Measurements from ENCODE around the gene FXN. TPM values are rescaled to one million over a fixed set of nuclear protein-coding genes. Genes with fewer than 3 reads are reported as not detected.

Gene FXN
- total RNA-seq, 4 donors from 2014 or later = 2.3 to 11.1 (median 5.6) TPM

DNA sequence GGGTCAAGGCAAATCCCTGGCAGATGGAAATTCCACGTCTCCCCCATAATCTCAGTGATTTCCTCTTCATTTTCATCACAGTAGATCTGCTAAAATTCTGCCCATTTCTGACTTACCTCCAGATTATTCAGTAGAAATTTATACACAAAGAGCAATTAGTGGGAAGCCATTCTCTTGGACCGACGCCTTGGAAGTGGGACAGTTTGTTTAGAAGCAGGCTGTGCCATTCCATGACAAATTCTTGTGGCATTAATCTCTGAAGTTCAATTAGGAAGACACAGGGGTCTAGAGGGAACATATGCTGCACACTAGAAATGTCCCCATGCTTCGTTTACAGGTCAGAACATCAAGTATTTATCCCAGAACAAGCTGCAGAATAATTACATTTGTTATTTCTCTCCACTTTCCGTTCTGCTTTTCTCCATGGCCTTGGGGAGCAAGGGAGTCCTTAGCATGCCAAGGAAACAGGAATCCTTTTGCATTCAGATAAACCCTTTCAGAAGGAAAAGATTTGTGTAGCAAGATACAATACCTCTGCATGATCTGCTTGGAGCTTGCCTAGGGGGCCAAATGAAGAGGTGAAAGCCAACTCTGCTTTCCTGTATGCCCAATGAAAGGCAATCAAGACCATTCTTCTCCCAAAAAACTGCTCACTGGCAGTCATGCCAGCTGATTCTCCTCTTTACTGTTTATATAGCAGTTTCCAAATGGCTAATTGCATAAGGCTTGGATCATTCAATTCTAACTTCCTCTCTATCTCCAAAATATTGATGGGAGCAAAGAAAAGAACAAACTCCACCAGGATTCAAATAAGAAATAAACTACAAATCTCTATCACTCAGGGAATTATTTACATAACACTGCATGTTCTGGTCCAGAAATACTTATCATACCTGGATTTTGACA, 19.1 kb upstream of the FXN start:
- no peaks in the 10 kb centered on the region for H3K9me3 ChIP-seq
- DNase-seq (ENCODE audit: low spot score in 2 of 2) = no peak
- H3K36me3 ChIP-seq = no peaks in the 10 kb centered on the region
- no peak overlapping the region for H3K27ac ChIP-seq
- WGBS = 64% methylated on average over 5 of the region's 5 CpGs
- peaks cover 15% of the 10 kb centered on the region for H3K27me3 ChIP-seq
- H3K4me1 ChIP-seq = no peaks in the 10 kb centered on the region
- TF ChIP-seq POLR2A (IDR thresholded peaks at IDR 0.05) = no peak
- no peak for TF ChIP-seq POLR2AphosphoS5 (IDR thresholded peaks at IDR 0.05)
- TF ChIP-seq EP300 (IDR thresholded peaks at IDR 0.05) = no peak
- H3K4me3 ChIP-seq = no peak overlapping the region

DNA sequence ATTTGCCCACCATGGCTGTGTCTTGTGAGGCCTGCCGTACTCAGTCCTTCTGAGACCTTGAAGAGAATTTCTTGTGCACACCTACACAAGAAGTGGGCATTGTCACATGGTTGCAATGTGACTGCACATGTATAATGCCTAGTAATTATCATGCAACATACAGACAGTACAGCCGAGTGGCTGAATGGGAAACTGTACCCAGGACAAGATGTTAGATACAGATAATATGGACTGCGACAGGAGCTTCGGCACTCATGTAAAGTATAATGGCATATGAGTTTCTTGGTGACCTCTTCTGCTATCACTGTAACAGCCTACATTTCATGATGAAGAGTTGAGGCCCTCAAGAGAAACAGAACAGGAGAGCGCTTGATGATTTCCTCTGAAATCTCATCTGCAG, 16.8 kb upstream of the FXN start:
- Histone ChIP-seq H3K4me3 (no peak overlapping the region), H3K4me1 (no peaks in the 10 kb centered on the region), H3K9me3 (no peaks in the 10 kb centered on the region), H3K36me3 (no peaks in the 10 kb centered on the region), H3K27ac (no peak overlapping the region), H3K27me3 (peaks cover 4% of the 10 kb centered on the region)
- 69% methylated on average over 5 of the region's 5 CpGs for WGBS
- no peak for DNase-seq (ENCODE audit: low spot score in 2 of 2)
- TF ChIP-seq POLR2A (IDR thresholded peaks at IDR 0.05) (no peak), EP300 (IDR thresholded peaks at IDR 0.05) (no peak)
- TF ChIP-seq, protein P1, sequence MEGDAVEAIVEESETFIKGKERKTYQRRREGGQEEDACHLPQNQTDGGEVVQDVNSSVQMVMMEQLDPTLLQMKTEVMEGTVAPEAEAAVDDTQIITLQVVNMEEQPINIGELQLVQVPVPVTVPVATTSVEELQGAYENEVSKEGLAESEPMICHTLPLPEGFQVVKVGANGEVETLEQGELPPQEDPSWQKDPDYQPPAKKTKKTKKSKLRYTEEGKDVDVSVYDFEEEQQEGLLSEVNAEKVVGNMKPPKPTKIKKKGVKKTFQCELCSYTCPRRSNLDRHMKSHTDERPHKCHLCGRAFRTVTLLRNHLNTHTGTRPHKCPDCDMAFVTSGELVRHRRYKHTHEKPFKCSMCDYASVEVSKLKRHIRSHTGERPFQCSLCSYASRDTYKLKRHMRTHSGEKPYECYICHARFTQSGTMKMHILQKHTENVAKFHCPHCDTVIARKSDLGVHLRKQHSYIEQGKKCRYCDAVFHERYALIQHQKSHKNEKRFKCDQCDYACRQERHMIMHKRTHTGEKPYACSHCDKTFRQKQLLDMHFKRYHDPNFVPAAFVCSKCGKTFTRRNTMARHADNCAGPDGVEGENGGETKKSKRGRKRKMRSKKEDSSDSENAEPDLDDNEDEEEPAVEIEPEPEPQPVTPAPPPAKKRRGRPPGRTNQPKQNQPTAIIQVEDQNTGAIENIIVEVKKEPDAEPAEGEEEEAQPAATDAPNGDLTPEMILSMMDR (IDR thresholded peaks at IDR 0.05) = no peak

DNA sequence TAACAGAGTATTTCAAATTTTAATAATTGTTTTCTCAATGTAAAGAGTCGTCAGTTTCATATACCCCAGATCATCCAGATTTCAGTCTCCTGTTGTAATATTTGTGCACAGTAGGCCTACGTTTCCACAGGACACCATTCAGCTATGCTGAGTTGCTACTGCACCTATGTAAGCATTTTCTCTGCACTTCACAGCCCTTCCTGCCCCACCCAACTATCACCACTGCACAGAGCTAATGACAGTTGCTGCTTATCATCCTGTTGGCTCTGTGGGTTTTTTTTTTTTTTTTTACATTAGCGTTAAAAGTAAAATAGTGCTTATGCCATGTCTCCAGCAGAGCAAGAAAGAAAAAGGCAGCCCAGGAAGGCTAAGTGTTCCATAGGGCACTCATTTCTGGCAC, 15.7 kb upstream of the FXN start:
- 49% methylated on average over 3 of the region's 3 CpGs for WGBS
- Histone ChIP-seq H3K27me3 (peaks cover 4% of the 10 kb centered on the region), H3K4me1 (no peaks in the 10 kb centered on the region), H3K36me3 (no peaks in the 10 kb centered on the region), H3K9me3 (no peaks in the 10 kb centered on the region), H3K27ac (no peak overlapping the region), H3K4me3 (no peak overlapping the region)
- no peak for DNase-seq (ENCODE audit: low spot score in 2 of 2)
- no peak for TF ChIP-seq POLR2A (IDR thresholded peaks at IDR 0.05)
- no peak for TF ChIP-seq EP300 (IDR thresholded peaks at IDR 0.05)
- TF ChIP-seq, protein P1 (IDR thresholded peaks at IDR 0.05) = no peak
- TF ChIP-seq POLR2AphosphoS5 (IDR thresholded peaks at IDR 0.05) = no peak

DNA sequence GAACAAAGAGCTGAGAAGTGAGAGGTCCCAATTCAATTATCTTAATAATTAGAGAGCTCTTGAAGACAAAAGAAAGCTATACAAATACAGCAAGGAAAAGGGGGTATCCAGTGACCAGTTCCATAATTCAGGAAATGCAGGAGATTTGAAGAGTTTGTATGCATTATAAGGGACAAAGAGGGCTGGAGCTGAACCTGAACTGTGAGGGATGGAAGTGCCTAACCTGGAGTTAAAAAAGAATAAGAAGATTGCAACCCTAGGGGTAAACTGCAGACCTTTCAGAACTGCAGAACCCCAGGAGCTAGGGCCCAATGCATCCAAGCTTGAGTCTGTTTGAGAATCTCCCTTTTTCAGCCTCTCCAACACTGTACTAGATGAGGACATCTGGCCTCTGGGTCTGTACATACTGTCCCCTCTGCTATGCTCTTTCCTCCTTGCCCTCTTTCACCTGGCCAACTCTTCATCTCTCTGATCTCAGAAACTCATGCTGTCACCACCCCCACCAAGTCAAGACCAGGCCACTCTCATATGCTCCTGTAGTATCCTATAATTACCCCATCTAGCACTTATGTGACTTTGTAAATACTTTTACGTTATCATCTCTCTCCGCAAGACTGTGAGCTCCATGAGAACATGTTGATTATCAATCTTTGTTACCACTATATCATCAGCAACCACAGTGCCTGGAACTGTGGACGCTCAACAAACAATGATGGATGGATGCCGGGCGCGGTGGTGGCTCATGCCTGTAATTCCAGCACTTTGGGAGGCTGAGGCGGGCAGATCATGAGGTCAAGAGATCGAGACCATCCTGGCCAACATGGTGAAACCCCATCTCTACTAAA, 15.0 kb upstream of the FXN start:
- no peak for DNase-seq (ENCODE audit: low spot score in 2 of 2)
- no peaks in the 10 kb centered on the region for H3K4me1 ChIP-seq
- TF ChIP-seq EP300 (IDR thresholded peaks at IDR 0.05) (no peak), POLR2A (IDR thresholded peaks at IDR 0.05) (no peak), POLR2AphosphoS5 (IDR thresholded peaks at IDR 0.05) (no peak)
- TF ChIP-seq, protein P1 (IDR thresholded peaks at IDR 0.05) = no peak
- H3K27ac ChIP-seq = no peak overlapping the region
- 92% methylated on average over 8 of the region's 8 CpGs for WGBS
- no peaks in the 10 kb centered on the region for H3K9me3 ChIP-seq
- H3K4me3 ChIP-seq = no peak overlapping the region
- no peaks in the 10 kb centered on the region for H3K36me3 ChIP-seq
- peaks cover 4% of the 10 kb centered on the region for H3K27me3 ChIP-seq

DNA sequence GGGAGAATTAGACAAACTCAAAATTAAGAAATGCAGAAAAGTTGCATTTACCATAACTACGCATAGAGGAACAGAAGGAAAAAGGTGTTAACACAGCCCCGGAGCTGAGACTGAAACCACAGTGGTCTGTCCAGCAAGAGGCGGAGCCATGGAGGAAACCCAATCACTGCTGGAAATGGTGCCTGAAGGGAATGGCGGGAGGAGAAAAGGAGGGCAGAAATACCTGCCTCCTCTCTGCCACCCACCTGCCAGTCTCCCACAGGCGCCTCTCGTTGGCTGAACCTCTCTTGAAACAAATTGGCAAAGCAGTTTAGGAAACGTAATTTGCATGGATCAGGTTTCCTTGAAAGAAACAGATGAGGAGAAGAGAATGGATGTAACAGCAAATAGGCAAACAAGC, 11.9 kb upstream of the FXN start:
- no peak overlapping the region for H3K27ac ChIP-seq
- WGBS = 31% methylated on average over 7 of the region's 7 CpGs
- H3K36me3 ChIP-seq = no peaks in the 10 kb centered on the region
- peaks cover 4% of the 10 kb centered on the region for H3K27me3 ChIP-seq
- no peak overlapping the region for H3K4me3 ChIP-seq
- H3K9me3 ChIP-seq = no peaks in the 10 kb centered on the region
- TF ChIP-seq EP300 (IDR thresholded peaks at IDR 0.05) = no peak
- no peak for TF ChIP-seq POLR2AphosphoS5 (IDR thresholded peaks at IDR 0.05)
- no peak for TF ChIP-seq POLR2A (IDR thresholded peaks at IDR 0.05)
- TF ChIP-seq, protein P1 (IDR thresholded peaks at IDR 0.05) = no peak
- H3K4me1 ChIP-seq = no peaks in the 10 kb centered on the region
- DNase-seq (ENCODE audit: low spot score in 2 of 2) = no peak
